ENCODE results near the gene EHBP1.

EHBP1 gene

GRCh38 chr2:63041592-63041991, 336.1 kb downstream of the EHBP1 start:
- no peak overlapping the region for H3K4me2 ChIP-seq (ENCODE audit: low read length)
- TF ChIP-seq EZH2 (IDR thresholded peaks at IDR 0.05; ENCODE audit: borderline replicate concordance, low read length) (no peak), CTCF (IDR thresholded peaks at IDR 0.05; ENCODE audit: low read length) (no peak)
- no peak overlapping the region for H3K9ac ChIP-seq (ENCODE audit: low read length)
- no peak overlapping the region for H3K27ac ChIP-seq (ENCODE audit: low read depth, low read length, poor library complexity, severe bottlenecking)
- no peaks in the 10 kb centered on the region for H3F3A ChIP-seq (ENCODE audit: insufficient read depth, low read length)
- no peaks in the 10 kb centered on the region for H3K9me3 ChIP-seq (ENCODE audit: low read length)
- H3K79me2 ChIP-seq (ENCODE audit: insufficient read depth, low read length): no peaks in the 10 kb centered on the region
- H3K4me1 ChIP-seq (ENCODE audit: insufficient read depth, low read length, severe bottlenecking): peaks cover 14% of the 10 kb centered on the region
- H3K36me3 ChIP-seq (ENCODE audit: insufficient read depth, low read length): no peaks in the 10 kb centered on the region
- H3K4me3 ChIP-seq (ENCODE audit: low read depth, low read length, poor library complexity, severe bottlenecking): no peak overlapping the region
- no peaks in the 10 kb centered on the region for H3K27me3 ChIP-seq (ENCODE audit: insufficient read depth, low read length)
- H2AFZ ChIP-seq (ENCODE audit: low read length): no peak overlapping the region
- no peaks in the 10 kb centered on the region for H4K20me1 ChIP-seq (ENCODE audit: insufficient read depth, low read length)
- no peaks in the 10 kb centered on the region for H3K9me2 ChIP-seq (ENCODE audit: low read depth, low read length)

DNA sequence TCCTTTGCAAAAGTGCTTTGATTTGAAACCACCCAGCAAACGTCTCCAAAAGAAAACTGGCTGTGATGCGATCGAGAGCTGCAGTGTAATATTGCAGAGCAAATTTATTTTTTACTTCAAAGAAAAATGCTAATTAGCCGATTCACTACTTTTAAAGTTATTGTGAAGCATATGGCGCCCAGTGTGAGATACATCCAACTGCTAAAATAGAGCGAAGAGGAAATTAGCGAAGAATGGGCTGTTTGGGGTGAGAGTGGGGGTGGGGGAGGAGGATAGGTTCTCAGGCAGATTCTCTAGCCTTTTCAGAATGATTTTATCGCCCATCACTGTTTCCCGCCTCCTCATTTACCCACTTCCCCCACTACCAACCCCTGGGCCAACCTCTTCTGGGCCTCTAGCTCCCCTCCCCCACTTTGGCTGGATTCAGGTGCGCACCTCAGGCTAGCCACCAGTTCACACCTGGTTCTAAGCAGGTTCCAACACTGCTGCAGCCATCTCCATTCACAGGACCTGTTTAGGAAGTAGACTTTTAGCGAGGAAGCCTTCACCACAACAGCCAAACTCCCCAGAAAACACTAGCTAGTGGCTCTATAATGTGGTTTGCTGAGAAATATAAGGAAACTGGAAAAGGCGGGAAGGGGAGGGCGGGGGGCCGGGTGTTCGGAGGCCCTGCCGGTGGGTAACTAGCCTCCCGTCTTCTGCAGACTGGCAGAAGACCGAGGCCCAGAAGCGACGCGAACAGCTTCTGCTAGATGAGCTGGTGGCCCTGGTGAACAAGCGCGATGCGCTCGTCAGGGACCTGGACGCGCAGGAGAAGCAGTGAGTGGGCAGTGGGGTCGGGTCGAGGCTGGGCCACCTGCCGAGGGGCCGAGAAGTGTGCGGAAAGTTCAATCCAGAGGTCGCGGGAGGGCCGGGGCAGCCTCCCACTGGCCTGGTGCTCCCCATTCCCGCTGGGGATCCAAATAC, 339.1 kb downstream of the EHBP1 start:
- no peak overlapping the region for H3K9ac ChIP-seq (ENCODE audit: low read length)
- no peaks in the 10 kb centered on the region for H3F3A ChIP-seq (ENCODE audit: insufficient read depth, low read length)
- H3K79me2 ChIP-seq (ENCODE audit: insufficient read depth, low read length): no peaks in the 10 kb centered on the region
- no peak overlapping the region for H3K4me3 ChIP-seq (ENCODE audit: low read depth, low read length, poor library complexity, severe bottlenecking)
- H3K27ac ChIP-seq (ENCODE audit: low read depth, low read length, poor library complexity, severe bottlenecking): no peak overlapping the region
- H3K9me3 ChIP-seq (ENCODE audit: low read length): no peaks in the 10 kb centered on the region
- no peaks in the 10 kb centered on the region for H3K36me3 ChIP-seq (ENCODE audit: insufficient read depth, low read length)
- H3K4me2 ChIP-seq (ENCODE audit: low read length): no peak overlapping the region
- H4K20me1 ChIP-seq (ENCODE audit: insufficient read depth, low read length): no peaks in the 10 kb centered on the region
- no peaks in the 10 kb centered on the region for H3K9me2 ChIP-seq (ENCODE audit: low read depth, low read length)
- no peaks in the 10 kb centered on the region for H3K27me3 ChIP-seq (ENCODE audit: insufficient read depth, low read length)
- H3K4me1 ChIP-seq (ENCODE audit: insufficient read depth, low read length, severe bottlenecking): peaks cover 31% of the 10 kb centered on the region
- H2AFZ ChIP-seq (ENCODE audit: low read length): no peak overlapping the region
- TF ChIP-seq EZH2 (IDR thresholded peaks at IDR 0.05; ENCODE audit: borderline replicate concordance, low read length) (no peak), CTCF (IDR thresholded peaks at IDR 0.05; ENCODE audit: low read length) (no peak)

- H3K79me2 ChIP-seq (ENCODE audit: insufficient read depth, low read length): no peaks in the 10 kb centered on the region
- no peak overlapping the region for H3K9ac ChIP-seq (ENCODE audit: low read length)
- no peaks in the 10 kb centered on the region for H3K27me3 ChIP-seq (ENCODE audit: insufficient read depth, low read length)
- TF ChIP-seq CTCF (IDR thresholded peaks at IDR 0.05; ENCODE audit: low read length) (no peak), EZH2 (IDR thresholded peaks at IDR 0.05; ENCODE audit: borderline replicate concordance, low read length) (no peak)
- no peak overlapping the region for H3K27ac ChIP-seq (ENCODE audit: low read depth, low read length, poor library complexity, severe bottlenecking)
- H3F3A ChIP-seq (ENCODE audit: insufficient read depth, low read length): no peaks in the 10 kb centered on the region
- H3K4me2 ChIP-seq (ENCODE audit: low read length): peak overlapping the region; percentile 76
- H3K9me3 ChIP-seq (ENCODE audit: low read length): no peaks in the 10 kb centered on the region
- H4K20me1 ChIP-seq (ENCODE audit: insufficient read depth, low read length): no peaks in the 10 kb centered on the region
- H2AFZ ChIP-seq (ENCODE audit: low read length): no peak overlapping the region
- H3K9me2 ChIP-seq (ENCODE audit: low read depth, low read length): no peaks in the 10 kb centered on the region
- H3K4me3 ChIP-seq (ENCODE audit: low read depth, low read length, poor library complexity, severe bottlenecking): no peak overlapping the region
- H3K4me1 ChIP-seq (ENCODE audit: insufficient read depth, low read length, severe bottlenecking): peaks cover 36% of the 10 kb centered on the region
- no peaks in the 10 kb centered on the region for H3K36me3 ChIP-seq (ENCODE audit: insufficient read depth, low read length)
Observed at GRCh38 chr2:63046552-63046951, 341.0 kb downstream of the EHBP1 start.
